K562 (cell line): ENCODE data around the gene KRT36. TPM values are rescaled to one million over a fixed set of nuclear protein-coding genes. Genes with fewer than 3 reads are reported as not detected.

Experiments used
- CEBPB ChIP-seq: fragments of 450-650 bp; IDR thresholded peaks from 2 replicates; pipeline ENCODE4 v1.6.1; 2016; ENCODE audit warnings: missing genetic modification characterization, missing compliant biosample characterization
- DMBX1 ChIP-seq: fragments of 250-450 bp; sonication (Bioruptor Pico); IDR thresholded peaks from 2 replicates; pipeline ENCODE4 v1.8.0; 2022; ENCODE audit warnings: inconsistent platforms, mild to moderate bottlenecking, moderate library complexity, borderline replicate concordance
- KLF13 ChIP-seq: fragments of 450-650 bp; IDR thresholded peaks from 2 replicates; pipeline ENCODE4 v1.6.1; 2016; ENCODE audit warnings: missing genetic modification characterization, low read depth, mild to moderate bottlenecking, missing compliant biosample characterization, moderate library complexity, borderline replicate concordance
- NR4A1 ChIP-seq, 2 experiments: fragments of 250-450 bp in 1 of 2; fragments of 450-650 bp in 1 of 2; sonication (Bioruptor Pico) in 1 of 2; IDR thresholded peaks; 2 replicates each; pipeline versions ENCODE4 v1.4.0 to v1.6.1; 2016 to 2020; ENCODE audit warnings: mild to moderate bottlenecking in 2 of 2, missing compliant biosample characterization in 1 of 2, missing genetic modification characterization in 1 of 2, moderate library complexity in 1 of 2
- RB1 ChIP-seq: fragments of 450-650 bp; IDR thresholded peaks from 2 replicates; pipeline ENCODE4 v1.6.1; 2017; ENCODE audit warnings: low read depth, mild to moderate bottlenecking
- RBBP5 ChIP-seq: fragments of 200-600 bp; sonication (generic); IDR thresholded peaks from 2 replicates; pipeline ENCODE4 v1.6.1; 2012; ENCODE audit warnings: borderline replicate concordance, mild to moderate bottlenecking, low read length, control low read depth, inconsistent platforms; ENCODE audit not compliant: insufficient read depth, poor library complexity, severe bottlenecking
- RBM25 ChIP-seq: fragments of 200-400 bp; formaldehyde crosslinking; IDR thresholded peaks from 2 replicates; pipeline ENCODE4 v1.6.1; 2018; ENCODE audit warnings: low read length, low read depth, moderate library complexity; ENCODE audit not compliant: severe bottlenecking
- RBM34 ChIP-seq: fragments of 200-400 bp; formaldehyde crosslinking; IDR thresholded peaks from 2 replicates; pipeline ENCODE4 v1.6.1; 2018; ENCODE audit warnings: low read length, borderline replicate concordance; ENCODE audit not compliant: insufficient read depth
- SAFB ChIP-seq: fragments of 200-400 bp; formaldehyde crosslinking; IDR thresholded peaks from 2 replicates; pipeline ENCODE4 v1.6.1; 2017; ENCODE audit warnings: low read depth, low read length, borderline replicate concordance
- SNRNP70 ChIP-seq: fragments of 200-400 bp; formaldehyde crosslinking; optimal IDR thresholded peaks from 2 replicates; pipeline ENCODE3; 2017; ENCODE audit warnings: low read depth, low read length
- SRSF1 ChIP-seq: fragments of 200-400 bp; formaldehyde crosslinking; IDR thresholded peaks from 2 replicates; pipeline ENCODE4 v1.6.1; 2017; ENCODE audit warnings: mild to moderate bottlenecking, low read depth, low read length, moderate library complexity
- TAF9B ChIP-seq: fragments of 450-650 bp; IDR thresholded peaks from 2 replicates; pipeline ENCODE4 v1.6.1; 2018; ENCODE audit warnings: mild to moderate bottlenecking; ENCODE audit not compliant: partially characterized antibody
- ZNF134 ChIP-seq: fragments of 250-450 bp; sonication (Bioruptor Pico); conservative IDR thresholded peaks from 2 replicates; pipeline ENCODE4 v1.4.0; 2020
- ZNF408 ChIP-seq: fragments of 250-450 bp; sonication (Bioruptor Pico); IDR thresholded peaks from 2 replicates; pipeline ENCODE4 v1.4.0; 2020; ENCODE audit warnings: low read depth, mild to moderate bottlenecking, moderate library complexity
- ZNF76 ChIP-seq: fragments of 250-450 bp; sonication (Bioruptor Pico); IDR thresholded peaks from 2 replicates; pipeline ENCODE4 v1.4.0; 2020; ENCODE audit warnings: mild to moderate bottlenecking, moderate library complexity, borderline replicate concordance
- ZZZ3 ChIP-seq: fragments of 450-650 bp; IDR thresholded peaks from 2 replicates; pipeline ENCODE4 v1.6.1; 2016; ENCODE audit warnings: antibody characterized with exemption, mild to moderate bottlenecking, moderate library complexity
- polyA plus RNA-seq, 8 experiments: library from polyadenylated mRNA; depleted of rRNA in 4 of 8; stranded (reverse) in 5 of 8; unstranded in 3 of 8; fragments of >200 nt; fragmentation: Nextera tagmentation in 2 of 8; fragmentation: Illumina TruSeq in 1 of 8; extraction: Ambion mirVana in 2 of 8; extraction: Trizol in 1 of 8; gene quantifications; 2 replicates each; pipeline versions ENCODE4 v1.2.1 to v1.2.3, GENCODE V29; 2011 to 2014; ENCODE audit warnings: inconsistent platforms in 1 of 8, missing spikeins in 1 of 8
- total RNA-seq, 7 experiments: library from RNA; depleted of rRNA in 6 of 7; stranded (reverse); fragments of >200 nt in 6 of 7; fragmentation: Illumina TruSeq in 2 of 7; extraction: Trizol in 2 of 7; gene quantifications; 2 replicates each; pipeline versions ENCODE4 v1.2.1 to v1.2.3, GENCODE V29; 2011 to 2021; ENCODE audit warnings: low replicate concordance in 1 of 7
- TF ChIP-seq, protein P1 (sequence below): fragments of 250-450 bp; sonication (Bioruptor Pico); IDR thresholded peaks from 2 replicates; pipeline ENCODE4 v1.5.0; 2020; ENCODE audit warnings: mild to moderate bottlenecking, borderline replicate concordance
- TF ChIP-seq, protein P2 (sequence below): fragments of 200-400 bp; formaldehyde crosslinking; IDR thresholded peaks from 2 replicates; pipeline ENCODE4 v1.6.1; 2017; ENCODE audit warnings: mild to moderate bottlenecking, low read depth, low read length, moderate library complexity
- TF ChIP-seq, protein P3 (sequence below): IDR thresholded peaks from 2 replicates; pipeline ENCODE4 v1.6.1; 2011; ENCODE audit warnings: borderline replicate concordance, low read depth, mild to moderate bottlenecking, moderate library complexity, low read length; ENCODE audit not compliant: insufficient read depth, poor library complexity, severe bottlenecking

KRT36 gene
- total and polyA plus RNA-seq, 9 of the 15 experiments (the other 6 are each of a cell fraction or from before 2014, with no cell fraction given), result 0.04 TPM; not detected in 8

DNA sequence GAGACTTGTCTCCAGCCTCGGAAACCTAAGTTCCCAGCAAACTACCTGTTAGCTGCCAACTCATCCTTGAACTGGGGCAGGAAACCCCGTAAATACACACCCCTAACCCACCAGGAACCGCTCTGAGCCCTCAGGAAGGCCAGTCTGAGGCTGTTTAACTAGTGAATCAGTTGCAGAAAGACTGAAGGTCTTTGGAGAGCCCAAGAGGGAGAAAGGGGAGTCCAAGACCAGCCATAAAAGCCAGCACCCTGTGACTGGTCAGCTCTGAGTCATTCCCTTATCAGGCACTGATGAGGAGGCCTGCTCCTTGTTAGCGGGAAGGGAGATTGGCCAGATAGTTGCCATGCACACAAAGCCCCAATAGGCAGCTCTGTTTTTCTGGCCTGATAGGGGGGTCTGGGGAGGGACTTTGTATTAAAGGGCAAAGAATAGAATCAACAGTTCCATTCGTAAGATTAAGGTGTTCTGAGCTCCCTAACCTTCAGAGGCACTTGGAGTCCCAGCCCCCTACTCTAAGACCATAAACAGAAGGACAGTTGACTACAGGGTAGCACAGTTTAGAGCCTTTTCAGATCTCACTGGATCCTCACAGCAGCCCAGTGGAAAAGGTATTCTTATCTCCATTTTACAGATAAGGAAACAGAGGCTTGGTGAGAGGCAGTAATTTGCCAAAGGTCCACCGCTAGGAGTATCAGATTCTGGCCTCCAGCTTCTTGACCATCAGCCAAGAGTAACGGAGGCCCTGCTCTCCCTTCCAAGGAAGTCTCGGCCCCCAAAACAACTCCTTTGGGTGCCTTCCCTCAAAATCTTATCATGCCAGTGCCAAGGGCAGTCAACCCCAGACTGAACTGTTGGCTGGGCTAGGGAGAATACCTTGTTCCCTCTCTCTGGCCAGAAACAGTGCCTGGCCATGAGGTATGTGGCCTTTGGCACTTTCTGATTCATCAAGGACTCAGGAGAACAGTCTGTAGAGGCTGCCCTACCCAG, 40.6 kb upstream of the KRT36 start (continued):
- TF ChIP-seq, protein P1, sequence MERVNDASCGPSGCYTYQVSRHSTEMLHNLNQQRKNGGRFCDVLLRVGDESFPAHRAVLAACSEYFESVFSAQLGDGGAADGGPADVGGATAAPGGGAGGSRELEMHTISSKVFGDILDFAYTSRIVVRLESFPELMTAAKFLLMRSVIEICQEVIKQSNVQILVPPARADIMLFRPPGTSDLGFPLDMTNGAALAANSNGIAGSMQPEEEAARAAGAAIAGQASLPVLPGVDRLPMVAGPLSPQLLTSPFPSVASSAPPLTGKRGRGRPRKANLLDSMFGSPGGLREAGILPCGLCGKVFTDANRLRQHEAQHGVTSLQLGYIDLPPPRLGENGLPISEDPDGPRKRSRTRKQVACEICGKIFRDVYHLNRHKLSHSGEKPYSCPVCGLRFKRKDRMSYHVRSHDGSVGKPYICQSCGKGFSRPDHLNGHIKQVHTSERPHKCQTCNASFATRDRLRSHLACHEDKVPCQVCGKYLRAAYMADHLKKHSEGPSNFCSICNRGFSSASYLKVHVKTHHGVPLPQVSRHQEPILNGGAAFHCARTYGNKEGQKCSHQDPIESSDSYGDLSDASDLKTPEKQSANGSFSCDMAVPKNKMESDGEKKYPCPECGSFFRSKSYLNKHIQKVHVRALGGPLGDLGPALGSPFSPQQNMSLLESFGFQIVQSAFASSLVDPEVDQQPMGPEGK (CRISPR knock-in tag), result 0 out of 2 replicates have a peak, but pooled peaks have one; percentile 55
- TF ChIP-seq NR4A1 (CRISPR knock-in tag; IDR thresholded peaks at IDR 0.05), result no peak
- no peak; the same call in none of the 2 replicates for TF ChIP-seq NR4A1 (tag; IDR thresholded peaks at IDR 0.05)
- TF ChIP-seq ZZZ3, result no peak
- peak; percentile 57 for TF ChIP-seq RBBP5
- 0 out of 2 replicates have a peak, but pooled peaks have one; percentile 10 for TF ChIP-seq KLF13 (tag)
- no peak for TF ChIP-seq SNRNP70
- no peak for TF ChIP-seq SRSF1
- peak; percentile 38; the same call in 1 of the 2 replicates for TF ChIP-seq DMBX1
- TF ChIP-seq, protein P2, sequence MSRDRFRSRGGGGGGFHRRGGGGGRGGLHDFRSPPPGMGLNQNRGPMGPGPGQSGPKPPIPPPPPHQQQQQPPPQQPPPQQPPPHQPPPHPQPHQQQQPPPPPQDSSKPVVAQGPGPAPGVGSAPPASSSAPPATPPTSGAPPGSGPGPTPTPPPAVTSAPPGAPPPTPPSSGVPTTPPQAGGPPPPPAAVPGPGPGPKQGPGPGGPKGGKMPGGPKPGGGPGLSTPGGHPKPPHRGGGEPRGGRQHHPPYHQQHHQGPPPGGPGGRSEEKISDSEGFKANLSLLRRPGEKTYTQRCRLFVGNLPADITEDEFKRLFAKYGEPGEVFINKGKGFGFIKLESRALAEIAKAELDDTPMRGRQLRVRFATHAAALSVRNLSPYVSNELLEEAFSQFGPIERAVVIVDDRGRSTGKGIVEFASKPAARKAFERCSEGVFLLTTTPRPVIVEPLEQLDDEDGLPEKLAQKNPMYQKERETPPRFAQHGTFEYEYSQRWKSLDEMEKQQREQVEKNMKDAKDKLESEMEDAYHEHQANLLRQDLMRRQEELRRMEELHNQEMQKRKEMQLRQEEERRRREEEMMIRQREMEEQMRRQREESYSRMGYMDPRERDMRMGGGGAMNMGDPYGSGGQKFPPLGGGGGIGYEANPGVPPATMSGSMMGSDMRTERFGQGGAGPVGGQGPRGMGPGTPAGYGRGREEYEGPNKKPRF, result no peak
- TF ChIP-seq, protein P3, sequence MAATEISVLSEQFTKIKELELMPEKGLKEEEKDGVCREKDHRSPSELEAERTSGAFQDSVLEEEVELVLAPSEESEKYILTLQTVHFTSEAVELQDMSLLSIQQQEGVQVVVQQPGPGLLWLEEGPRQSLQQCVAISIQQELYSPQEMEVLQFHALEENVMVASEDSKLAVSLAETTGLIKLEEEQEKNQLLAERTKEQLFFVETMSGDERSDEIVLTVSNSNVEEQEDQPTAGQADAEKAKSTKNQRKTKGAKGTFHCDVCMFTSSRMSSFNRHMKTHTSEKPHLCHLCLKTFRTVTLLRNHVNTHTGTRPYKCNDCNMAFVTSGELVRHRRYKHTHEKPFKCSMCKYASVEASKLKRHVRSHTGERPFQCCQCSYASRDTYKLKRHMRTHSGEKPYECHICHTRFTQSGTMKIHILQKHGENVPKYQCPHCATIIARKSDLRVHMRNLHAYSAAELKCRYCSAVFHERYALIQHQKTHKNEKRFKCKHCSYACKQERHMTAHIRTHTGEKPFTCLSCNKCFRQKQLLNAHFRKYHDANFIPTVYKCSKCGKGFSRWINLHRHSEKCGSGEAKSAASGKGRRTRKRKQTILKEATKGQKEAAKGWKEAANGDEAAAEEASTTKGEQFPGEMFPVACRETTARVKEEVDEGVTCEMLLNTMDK, result no peak
- TF ChIP-seq ZNF134 (CRISPR knock-in tag), result peak; percentile 47
- no peak for TF ChIP-seq ZNF408 (CRISPR knock-in tag)
- TF ChIP-seq CEBPB (tag), result no peak
- no peak for TF ChIP-seq RBM34
- TF ChIP-seq SAFB, result no peak
- peak; percentile 48; the same call in 1 of the 2 replicates for TF ChIP-seq RB1
- TF ChIP-seq RBM25, result peak; percentile 72
- peak; percentile 51 for TF ChIP-seq TAF9B
- TF ChIP-seq ZNF76 (CRISPR knock-in tag), result 0 out of 2 replicates have a peak, but pooled peaks have one; percentile 63
